ENCODE results near the gene DOK7. TPM values are rescaled to one million over a fixed set of nuclear protein-coding genes. Genes with fewer than 3 reads are reported as not detected.

DOK7 gene
- total RNA-seq, 1 donor from 2014 or later = 33.5 TPM

DNA sequence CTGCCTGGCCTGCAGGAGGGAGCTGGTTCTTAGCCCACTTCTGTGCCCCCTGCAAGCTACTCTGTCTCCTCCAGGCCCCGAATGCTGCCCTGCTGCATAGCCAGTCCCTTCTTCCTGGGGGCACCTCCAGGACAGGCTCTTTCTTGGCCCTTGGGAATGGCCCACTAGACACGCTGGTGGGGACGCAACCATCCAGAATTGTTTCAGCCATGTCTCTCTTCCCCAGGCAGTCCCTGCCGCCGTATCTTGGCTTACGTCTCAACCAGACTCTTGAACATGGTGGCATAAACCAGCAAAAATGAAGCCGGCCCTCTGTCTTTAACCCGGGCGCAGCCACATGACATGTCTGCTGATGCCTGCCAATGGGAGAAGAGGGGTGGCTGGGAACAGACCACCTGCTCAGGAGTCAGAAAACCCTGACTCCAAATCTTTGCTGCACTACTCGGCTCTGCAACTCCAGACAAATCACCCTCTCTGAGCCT, 60.1 kb downstream of the DOK7 start:
- Histone ChIP-seq H3K36me3 (peaks cover 70 to 89% of the 10 kb centered on the region in 2 donors), H3K4me1 (no peaks in the 10 kb centered on the region), H3K27ac (no peak overlapping the region), H3K4me3 (no peak overlapping the region), H3K9me3 (no peaks in the 10 kb centered on the region), H3K27me3 (no peaks in the 10 kb centered on the region)
- intact Hi-C loops (cut with DNase I) = no loop called here
- TF ChIP-seq, protein P1, sequence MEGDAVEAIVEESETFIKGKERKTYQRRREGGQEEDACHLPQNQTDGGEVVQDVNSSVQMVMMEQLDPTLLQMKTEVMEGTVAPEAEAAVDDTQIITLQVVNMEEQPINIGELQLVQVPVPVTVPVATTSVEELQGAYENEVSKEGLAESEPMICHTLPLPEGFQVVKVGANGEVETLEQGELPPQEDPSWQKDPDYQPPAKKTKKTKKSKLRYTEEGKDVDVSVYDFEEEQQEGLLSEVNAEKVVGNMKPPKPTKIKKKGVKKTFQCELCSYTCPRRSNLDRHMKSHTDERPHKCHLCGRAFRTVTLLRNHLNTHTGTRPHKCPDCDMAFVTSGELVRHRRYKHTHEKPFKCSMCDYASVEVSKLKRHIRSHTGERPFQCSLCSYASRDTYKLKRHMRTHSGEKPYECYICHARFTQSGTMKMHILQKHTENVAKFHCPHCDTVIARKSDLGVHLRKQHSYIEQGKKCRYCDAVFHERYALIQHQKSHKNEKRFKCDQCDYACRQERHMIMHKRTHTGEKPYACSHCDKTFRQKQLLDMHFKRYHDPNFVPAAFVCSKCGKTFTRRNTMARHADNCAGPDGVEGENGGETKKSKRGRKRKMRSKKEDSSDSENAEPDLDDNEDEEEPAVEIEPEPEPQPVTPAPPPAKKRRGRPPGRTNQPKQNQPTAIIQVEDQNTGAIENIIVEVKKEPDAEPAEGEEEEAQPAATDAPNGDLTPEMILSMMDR (IDR thresholded peaks at IDR 0.05) = no peak
- peak in 1 of 2 donors; percentile 2 for DNase-seq (ENCODE audit: low spot score in 2 of 2)

DNA sequence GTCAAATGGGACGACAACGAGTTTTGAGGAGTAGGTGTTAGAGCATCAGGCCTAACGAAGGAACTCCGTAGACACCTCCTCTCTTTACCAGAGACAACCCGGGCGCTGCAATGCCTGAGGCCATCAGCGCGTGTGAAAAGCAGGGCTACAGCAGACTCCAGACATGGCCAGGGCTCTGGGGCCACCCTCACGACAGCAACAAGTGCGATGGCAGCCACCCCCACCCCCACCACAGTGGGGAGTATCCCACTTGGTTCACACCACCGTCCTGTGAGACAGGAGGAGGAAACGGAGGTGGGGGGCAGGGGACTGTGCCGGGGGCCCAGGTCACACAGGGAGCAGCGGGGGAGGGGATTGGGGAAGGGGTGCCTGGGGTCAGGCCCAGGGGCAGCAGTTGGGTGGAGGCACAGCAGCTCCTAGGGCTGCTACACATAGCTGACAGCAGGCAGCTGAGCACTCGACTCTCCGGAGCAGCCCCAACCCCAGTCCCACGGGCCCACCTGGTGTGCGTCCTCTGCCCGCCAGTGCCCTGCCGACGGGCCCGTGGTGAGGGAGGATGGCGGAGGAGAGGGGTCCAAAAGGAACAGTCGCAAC, 60.6 kb downstream of the DOK7 start:
- Histone ChIP-seq H3K27me3 (no peaks in the 10 kb centered on the region), H3K4me3 (no peak overlapping the region), H3K27ac (no peak overlapping the region), H3K36me3 (peaks cover 70 to 89% of the 10 kb centered on the region in 2 donors), H3K9me3 (no peaks in the 10 kb centered on the region), H3K4me1 (no peaks in the 10 kb centered on the region)
- DNase-seq (ENCODE audit: low spot score in 2 of 2) = peak in 1 of 2 donors; percentile 2
- intact Hi-C loops (cut with DNase I) = no loop called here
- TF ChIP-seq, protein P1 (IDR thresholded peaks at IDR 0.05) = no peak

DNA sequence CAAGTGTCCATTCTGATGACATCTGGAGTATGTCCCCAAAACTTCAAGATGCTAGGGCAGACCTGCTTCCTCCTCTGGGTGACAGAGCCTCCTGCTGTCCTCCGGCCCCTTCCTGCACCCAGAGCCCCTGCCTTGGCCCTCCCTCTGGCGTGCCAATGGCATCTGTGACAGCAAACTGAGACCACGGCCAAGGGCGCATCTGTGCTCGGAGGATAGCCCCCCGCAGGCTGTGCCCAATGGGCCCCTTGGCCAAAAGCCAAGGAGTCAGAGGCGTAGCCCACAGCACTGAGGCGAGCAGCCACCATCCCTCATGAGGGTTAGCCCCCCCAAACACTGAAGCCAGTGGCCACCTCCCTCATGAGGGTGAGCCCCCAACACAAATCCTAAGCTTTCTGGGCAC, 61.2 kb downstream of the DOK7 start:
- H3K36me3 ChIP-seq = peaks cover 65 to 84% of the 10 kb centered on the region in 2 donors
- H3K4me3 ChIP-seq = no peak overlapping the region
- H3K27ac ChIP-seq = no peak overlapping the region
- TF ChIP-seq, protein P1 (IDR thresholded peaks at IDR 0.05) = no peak
- H3K27me3 ChIP-seq = no peaks in the 10 kb centered on the region
- DNase-seq (ENCODE audit: low spot score in 2 of 2) = peak in 1 of 2 donors; percentile 7
- H3K9me3 ChIP-seq = no peaks in the 10 kb centered on the region
- intact Hi-C loops (cut with DNase I) = no loop called here
- H3K4me1 ChIP-seq = no peaks in the 10 kb centered on the region

DNA sequence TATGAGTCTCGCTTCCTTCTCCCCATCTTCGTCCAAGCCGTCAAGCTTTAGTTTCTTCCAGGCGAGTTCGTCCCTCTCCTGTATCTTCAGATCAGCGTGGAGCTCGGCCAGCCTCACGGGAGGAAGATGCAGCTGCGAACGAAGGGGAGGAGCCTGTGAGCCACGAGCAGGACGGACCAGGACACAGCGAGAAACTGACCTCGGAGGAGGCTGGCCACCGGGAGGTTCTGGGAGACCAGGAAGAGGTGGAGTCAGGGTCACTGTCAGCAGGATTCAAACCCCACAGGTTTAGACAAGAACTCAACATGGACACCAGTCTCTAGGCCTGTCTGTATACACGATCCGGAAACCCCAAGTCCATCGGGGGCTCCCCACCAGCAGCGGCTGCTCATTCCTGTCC, 61.8 kb downstream of the DOK7 start:
- H3K36me3 ChIP-seq = peaks cover 60 to 78% of the 10 kb centered on the region in 2 donors

DNA sequence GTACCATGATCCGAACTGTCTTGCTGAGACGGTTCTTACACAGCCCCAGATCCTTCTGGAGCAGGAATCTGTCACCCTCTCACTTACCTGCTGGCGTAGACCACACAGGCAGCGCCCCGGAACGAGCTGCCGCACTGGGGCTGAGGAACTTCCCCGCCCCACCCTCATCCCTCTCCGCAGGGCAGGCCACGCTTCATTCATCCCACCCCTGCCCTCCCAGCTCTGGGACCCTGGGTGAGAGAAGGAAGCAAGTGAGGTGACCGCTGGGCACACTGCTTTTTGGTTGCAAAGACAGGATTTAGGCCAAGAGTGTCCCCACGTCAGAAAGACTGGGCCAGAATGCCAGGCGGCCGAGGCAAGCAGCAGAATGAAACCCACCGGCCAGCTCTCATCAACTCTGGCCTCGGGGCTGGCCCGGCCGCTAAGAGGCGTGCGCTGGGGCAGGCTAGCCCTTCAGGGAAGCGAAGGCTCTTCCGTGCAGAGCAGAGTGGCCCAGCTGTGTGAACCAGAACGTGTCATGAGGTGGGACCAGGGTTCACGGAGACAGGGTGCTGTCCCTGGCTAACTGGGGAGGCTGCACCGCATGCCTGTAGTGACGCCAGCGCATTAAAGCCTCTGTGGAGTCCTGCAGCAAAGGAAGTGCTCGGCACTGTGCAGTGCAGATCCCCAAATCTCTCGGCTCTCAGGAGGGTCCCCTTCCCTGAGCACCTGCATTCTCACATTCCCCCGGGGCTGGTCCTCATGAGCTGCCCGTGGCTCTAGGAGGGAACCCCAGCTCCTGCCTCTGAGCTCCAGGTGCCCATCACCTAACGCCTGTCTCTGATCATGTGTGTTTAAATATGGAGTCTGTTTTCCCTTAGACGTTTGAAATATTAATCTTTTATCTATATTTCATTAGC, 62.7 kb downstream of the DOK7 start:
- TF ChIP-seq, protein P1 (IDR thresholded peaks at IDR 0.05) = no peak
- Histone ChIP-seq H3K27ac (no peak overlapping the region), H3K4me3 (no peak overlapping the region), H3K9me3 (no peaks in the 10 kb centered on the region), H3K4me1 (peaks cover 3 to 6% of the 10 kb centered on the region in 2 donors), H3K27me3 (no peaks in the 10 kb centered on the region), H3K36me3 (peaks cover 51 to 69% of the 10 kb centered on the region in 2 donors)
- intact Hi-C loops (cut with DNase I) = no loop called here
- no peak for DNase-seq (ENCODE audit: low spot score in 2 of 2)

More for the DNA sequence above, 61.8 kb downstream of the DOK7 start:
- intact Hi-C loops (cut with DNase I) = no loop called here
- TF ChIP-seq, protein P1 (IDR thresholded peaks at IDR 0.05) = no peak
- Histone ChIP-seq H3K27ac (no peak overlapping the region), H3K4me1 (no peaks in the 10 kb centered on the region), H3K4me3 (no peak overlapping the region), H3K9me3 (no peaks in the 10 kb centered on the region), H3K27me3 (no peaks in the 10 kb centered on the region)
- DNase-seq (ENCODE audit: low spot score in 2 of 2) = peak in 1 of 2 donors; percentile 0

Measured in ascending aorta (tissue), 2 donors.